GM23338 (cell line): ENCODE data around the gene SSTR1. TPM values are rescaled to one million over a fixed set of nuclear protein-coding genes. Genes with fewer than 3 reads are reported as not detected.

ENCODE experiments used
- ATAC-seq: fragments of 200-7000 bp; cut with Tn5 transposase; 3 replicates; pipeline ENCODE4 v1.9.1; 2020
- DNase-seq: peaks from one replicate; pipeline ENCODE4 v3.0.0-alpha.2; 2015; ENCODE audit warnings: low spot score
- H2AFZ ChIP-seq: fragments of 200-600 bp; sonication (generic); 2 replicates; pipeline ENCODE4 v1.8.0; 2016; ENCODE audit warnings: antibody characterized with exemption, mild to moderate bottlenecking, moderate library complexity
- H3F3A ChIP-seq: fragments of 200-600 bp; sonication (generic); replicated peaks from 2 replicates; pipeline ENCODE4 v1.8.0; 2017; ENCODE audit warnings: antibody characterized with exemption, mixed run types, low read depth
- H3K27ac ChIP-seq: fragments of 200-600 bp; sonication (generic); 2 replicates; pipeline ENCODE4 v1.6.1; 2016; ENCODE audit warnings: low read depth
- H3K27me3 ChIP-seq: fragments of 200-600 bp; sonication (generic); 2 replicates; pipeline ENCODE4 v1.8.0; 2016; ENCODE audit warnings: mild to moderate bottlenecking, mixed run types, moderate library complexity; ENCODE audit not compliant: insufficient read depth
- H3K36me3 ChIP-seq: fragments of 200-600 bp; sonication (generic); 2 replicates; pipeline ENCODE4 v1.8.0; 2016; ENCODE audit warnings: mild to moderate bottlenecking; ENCODE audit not compliant: insufficient read depth
- H3K4me1 ChIP-seq: fragments of 200-600 bp; sonication (generic); 2 replicates; pipeline ENCODE4 v1.8.0; 2016; ENCODE audit warnings: mild to moderate bottlenecking, moderate library complexity; ENCODE audit not compliant: insufficient read depth
- H3K4me2 ChIP-seq: fragments of 200-600 bp; sonication (generic); 2 replicates; pipeline ENCODE4 v1.7.1; 2017; ENCODE audit warnings: mixed run types
- H3K4me3 ChIP-seq: fragments of 200-600 bp; sonication (generic); 2 replicates; pipeline ENCODE4 v1.6.1; 2016; ENCODE audit warnings: mixed run types
- H3K79me2 ChIP-seq: fragments of 200-600 bp; sonication (generic); replicated peaks from 2 replicates; pipeline ENCODE4 v1.8.0; 2017; ENCODE audit warnings: mild to moderate bottlenecking; ENCODE audit not compliant: insufficient read depth
- H3K9me2 ChIP-seq: fragments of 200-600 bp; sonication (generic); 2 replicates; pipeline ENCODE4 v1.8.0; 2017; ENCODE audit not compliant: insufficient read depth
- H4K20me1 ChIP-seq: fragments of 200-600 bp; sonication (generic); replicated peaks from 2 replicates; pipeline ENCODE4 v1.8.0; 2017; ENCODE audit warnings: mild to moderate bottlenecking; ENCODE audit not compliant: insufficient read depth
- H3K27ac Mint-ChIP-seq: 2 replicates; pipeline ENCODE4 v1.8.0; 2020; ENCODE audit warnings: inconsistent platforms, mild to moderate bottlenecking, moderate library complexity, mixed read lengths
- H3K27me3 Mint-ChIP-seq: 3 replicates; pipeline ENCODE4 v1.8.0; 2022; ENCODE audit warnings: low read depth, mild to moderate bottlenecking, moderate library complexity, mixed read lengths, inconsistent platforms; ENCODE audit not compliant: insufficient read depth, poor library complexity
- H3K36me3 Mint-ChIP-seq: 3 replicates; pipeline ENCODE4 v1.8.0; 2021; ENCODE audit warnings: low read depth, mild to moderate bottlenecking, inconsistent platforms, moderate library complexity, mixed read lengths
- H3K4me1 Mint-ChIP-seq: 3 replicates; pipeline ENCODE4 v1.8.0; 2020; ENCODE audit warnings: mild to moderate bottlenecking, inconsistent platforms, mixed read lengths
- H3K4me3 Mint-ChIP-seq: 3 replicates; pipeline ENCODE4 v1.8.0; 2021; ENCODE audit warnings: moderate library complexity, mild to moderate bottlenecking, inconsistent platforms, mixed read lengths
- H3K9me3 Mint-ChIP-seq: 3 replicates; pipeline ENCODE4 v1.8.0; 2020; ENCODE audit warnings: moderate library complexity, mild to moderate bottlenecking, inconsistent platforms, mixed read lengths
- CREB1 ChIP-seq: fragments of 250-450 bp; sonication (Bioruptor Pico); IDR thresholded peaks from 2 replicates; pipeline ENCODE4 v1.5.0; 2020; ENCODE audit warnings: low read depth, mild to moderate bottlenecking, moderate library complexity
- ETS1 ChIP-seq: IDR thresholded peaks from 2 replicates; pipeline ENCODE4 v1.6.1; 2016; ENCODE audit warnings: antibody characterized with exemption
- EZH2 ChIP-seq: fragments of 200-600 bp; sonication (generic); IDR thresholded peaks from one replicate; pipeline ENCODE4 v1.8.0; 2017; ENCODE audit warnings: antibody characterized with exemption, mild to moderate bottlenecking, low read depth; ENCODE audit not compliant: unreplicated experiment
- JUNB ChIP-seq: IDR thresholded peaks from one replicate; pipeline ENCODE4 v1.6.1; 2016; ENCODE audit warnings: antibody characterized with exemption; ENCODE audit not compliant: unreplicated experiment
- NANOG ChIP-seq: IDR thresholded peaks from 2 replicates; pipeline ENCODE4 v1.6.1; 2016; ENCODE audit warnings: antibody characterized with exemption, borderline replicate concordance
- POLR2AphosphoS5 ChIP-seq: IDR thresholded peaks from 2 replicates; pipeline ENCODE4 v1.6.1; 2016; ENCODE audit warnings: antibody characterized with exemption, low read depth
- STAT1 ChIP-seq: IDR thresholded peaks from one replicate; pipeline ENCODE4 v1.6.1; 2016; ENCODE audit warnings: antibody characterized with exemption; ENCODE audit not compliant: unreplicated experiment
- ZNF462 ChIP-seq: fragments of 250-450 bp; sonication (Bioruptor Pico); IDR thresholded peaks from 2 replicates; pipeline ENCODE4 v1.5.0; 2020; ENCODE audit warnings: mild to moderate bottlenecking, moderate library complexity
- long read RNA-seq: library from polyadenylated mRNA; unstranded; transcript quantifications from one replicate; pipeline ENCODE4 v2.0.0, GENCODE V29; 2020; ENCODE audit not compliant: unreplicated experiment
- polyA plus RNA-seq: library from polyadenylated mRNA; unstranded; fragments of >200 nt; fragmentation: Nextera tagmentation; extraction: Ambion mirVana; gene quantifications from 2 replicates; pipeline ENCODE4 v1.2.1, GENCODE V29; 2016
- total RNA-seq: library from RNA; depleted of rRNA; stranded (reverse); fragments of >200 nt; shearing (Covaris generic); gene quantifications from 2 replicates; pipeline ENCODE4 v1.2.3, GENCODE V29; 2014; rRNA removed
- TF ChIP-seq, protein P1 (sequence below): IDR thresholded peaks from one replicate; pipeline ENCODE4 v1.6.1; 2018; ENCODE audit warnings: antibody characterized with exemption; ENCODE audit not compliant: unreplicated experiment

Gene SSTR1
- 0.80 and 2.3 TPM in 2 replicates for total RNA-seq
- 0.42 and 0.77 TPM in 2 replicates for polyA plus RNA-seq
- long read RNA-seq = 0 reads

- H3K36me3 ChIP-seq = no peaks in the 10 kb centered on the region
- no peak within 1 kb of the TSS for H2AFZ ChIP-seq
- H3K4me2 ChIP-seq = peak within 1 kb of the TSS; percentile 79
- peaks cover 28% of the 10 kb centered on the region for H3K4me1 ChIP-seq
- no peaks in the 10 kb centered on the region; the same call in 1 of the 2 replicates for H4K20me1 ChIP-seq
- peaks cover 37% of the 10 kb centered on the region for H3K4me1 Mint-ChIP-seq
- peaks cover 23% of the 10 kb centered on the region for H3K9me3 Mint-ChIP-seq
- DNase-seq (peak; percentile 68), ATAC-seq (peak; percentile 10)
- TF ChIP-seq ZNF462 (CRISPR knock-in tag) (no peak), NANOG (no peak), CREB1 (no peak), STAT1 (no peak), POLR2AphosphoS5 (no peak; the same call in 1 of the 2 replicates), EZH2 (peak; percentile 87), JUNB (no peak), ETS1 (no peak)
- TF ChIP-seq, protein P1, sequence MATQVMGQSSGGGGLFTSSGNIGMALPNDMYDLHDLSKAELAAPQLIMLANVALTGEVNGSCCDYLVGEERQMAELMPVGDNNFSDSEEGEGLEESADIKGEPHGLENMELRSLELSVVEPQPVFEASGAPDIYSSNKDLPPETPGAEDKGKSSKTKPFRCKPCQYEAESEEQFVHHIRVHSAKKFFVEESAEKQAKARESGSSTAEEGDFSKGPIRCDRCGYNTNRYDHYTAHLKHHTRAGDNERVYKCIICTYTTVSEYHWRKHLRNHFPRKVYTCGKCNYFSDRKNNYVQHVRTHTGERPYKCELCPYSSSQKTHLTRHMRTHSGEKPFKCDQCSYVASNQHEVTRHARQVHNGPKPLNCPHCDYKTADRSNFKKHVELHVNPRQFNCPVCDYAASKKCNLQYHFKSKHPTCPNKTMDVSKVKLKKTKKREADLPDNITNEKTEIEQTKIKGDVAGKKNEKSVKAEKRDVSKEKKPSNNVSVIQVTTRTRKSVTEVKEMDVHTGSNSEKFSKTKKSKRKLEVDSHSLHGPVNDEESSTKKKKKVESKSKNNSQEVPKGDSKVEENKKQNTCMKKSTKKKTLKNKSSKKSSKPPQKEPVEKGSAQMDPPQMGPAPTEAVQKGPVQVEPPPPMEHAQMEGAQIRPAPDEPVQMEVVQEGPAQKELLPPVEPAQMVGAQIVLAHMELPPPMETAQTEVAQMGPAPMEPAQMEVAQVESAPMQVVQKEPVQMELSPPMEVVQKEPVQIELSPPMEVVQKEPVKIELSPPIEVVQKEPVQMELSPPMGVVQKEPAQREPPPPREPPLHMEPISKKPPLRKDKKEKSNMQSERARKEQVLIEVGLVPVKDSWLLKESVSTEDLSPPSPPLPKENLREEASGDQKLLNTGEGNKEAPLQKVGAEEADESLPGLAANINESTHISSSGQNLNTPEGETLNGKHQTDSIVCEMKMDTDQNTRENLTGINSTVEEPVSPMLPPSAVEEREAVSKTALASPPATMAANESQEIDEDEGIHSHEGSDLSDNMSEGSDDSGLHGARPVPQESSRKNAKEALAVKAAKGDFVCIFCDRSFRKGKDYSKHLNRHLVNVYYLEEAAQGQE = no peak
- H3K27ac ChIP-seq = no peak within 1 kb of the TSS
- peak within 1 kb of the TSS; percentile 67 for H3K4me3 Mint-ChIP-seq
- peaks cover 13% of the 10 kb centered on the region for H3F3A ChIP-seq
- H3K27ac Mint-ChIP-seq = no peak within 1 kb of the TSS
- H3K36me3 Mint-ChIP-seq = peaks cover 3% of the 10 kb centered on the region; the same call in 1 of the 3 replicates
- H3K4me3 ChIP-seq = peak within 1 kb of the TSS; percentile 51
- H3K9me2 ChIP-seq = no peaks in the 10 kb centered on the region
- peaks cover 87% of the 10 kb centered on the region for H3K27me3 Mint-ChIP-seq
- H3K79me2 ChIP-seq = no peaks in the 10 kb centered on the region
- peaks cover 87% of the 10 kb centered on the region for H3K27me3 ChIP-seq
Observed at GRCh38 chr14:38207736-38208617, at the start of gene SSTR1. Gene SSTR1 (plus strand): TSS chr14:38207904. CDS start chr14:38209390, 1,486 bp downstream.
